ENCODE results near the gene PALM. TPM values are rescaled to one million over a fixed set of nuclear protein-coding genes. Genes with fewer than 3 reads are reported as not detected.

PALM gene
- polyA plus RNA-seq, 1 donor (not counting 4 experiments of a cell fraction or from before 2014, with no cell fraction given): not detected

GRCh38 chr19:795073-795611 lies 86.4 kb downstream of the PALM start:
- Histone ChIP-seq H4K20me1 (ENCODE audit: control insufficient read depth, extremely low read depth, insufficient read depth, low read length) (peaks cover 19% of the 10 kb centered on the region), H3K9me3 (ENCODE audit: control insufficient read depth, low read depth, low read length) (no peaks in the 10 kb centered on the region), H2AFZ (ENCODE audit: control insufficient read depth, low read length) (no peak overlapping the region), H3K79me2 (ENCODE audit: control insufficient read depth, insufficient read depth, low read length) (peaks cover 23% of the 10 kb centered on the region), H3K9ac (ENCODE audit: control insufficient read depth, extremely low read depth, insufficient read depth, low read length) (no peak overlapping the region), H3K36me3 (ENCODE audit: control insufficient read depth in 2 of 2, extremely low read depth in 1 of 2, insufficient read depth in 2 of 2, low read length in 2 of 2) (peaks cover 3 to 14% of the 10 kb centered on the region in 2 experiments), H3K27ac (ENCODE audit: control insufficient read depth, insufficient read depth, low read length) (no peak overlapping the region), H3K4me2 (ENCODE audit: control insufficient read depth, extremely low read depth, insufficient read depth, low read depth, low read length) (no peak overlapping the region), H3K4me1 (ENCODE audit: control insufficient read depth, extremely low read depth, insufficient read depth, low read length) (peaks cover 16% of the 10 kb centered on the region), H3K9me1 (ENCODE audit: control insufficient read depth, extremely low read depth, insufficient read depth, low read length) (no peaks in the 10 kb centered on the region), H3K27me3 (ENCODE audit: control insufficient read depth, extremely low read depth, insufficient read depth, low read length) (no peaks in the 10 kb centered on the region), H3K4me3 (ENCODE audit: control insufficient read depth in 2 of 3, extremely low read depth in 1 of 3, insufficient read depth in 2 of 3, low read depth in 1 of 3, low read length in 3 of 3) (no peak overlapping the region)
- TF ChIP-seq, protein P1, sequence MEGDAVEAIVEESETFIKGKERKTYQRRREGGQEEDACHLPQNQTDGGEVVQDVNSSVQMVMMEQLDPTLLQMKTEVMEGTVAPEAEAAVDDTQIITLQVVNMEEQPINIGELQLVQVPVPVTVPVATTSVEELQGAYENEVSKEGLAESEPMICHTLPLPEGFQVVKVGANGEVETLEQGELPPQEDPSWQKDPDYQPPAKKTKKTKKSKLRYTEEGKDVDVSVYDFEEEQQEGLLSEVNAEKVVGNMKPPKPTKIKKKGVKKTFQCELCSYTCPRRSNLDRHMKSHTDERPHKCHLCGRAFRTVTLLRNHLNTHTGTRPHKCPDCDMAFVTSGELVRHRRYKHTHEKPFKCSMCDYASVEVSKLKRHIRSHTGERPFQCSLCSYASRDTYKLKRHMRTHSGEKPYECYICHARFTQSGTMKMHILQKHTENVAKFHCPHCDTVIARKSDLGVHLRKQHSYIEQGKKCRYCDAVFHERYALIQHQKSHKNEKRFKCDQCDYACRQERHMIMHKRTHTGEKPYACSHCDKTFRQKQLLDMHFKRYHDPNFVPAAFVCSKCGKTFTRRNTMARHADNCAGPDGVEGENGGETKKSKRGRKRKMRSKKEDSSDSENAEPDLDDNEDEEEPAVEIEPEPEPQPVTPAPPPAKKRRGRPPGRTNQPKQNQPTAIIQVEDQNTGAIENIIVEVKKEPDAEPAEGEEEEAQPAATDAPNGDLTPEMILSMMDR (optimal IDR thresholded peaks at IDR 0.05 in 1 of 3, IDR thresholded peaks at IDR 0.05 in 1 of 3, conservative IDR thresholded peaks at IDR 0.05 in 1 of 3; ENCODE audit: extremely low read depth in 1 of 3, insufficient read depth in 2 of 3, low read length in 3 of 3): no peak
- no peak for TF ChIP-seq EZH2 (IDR thresholded peaks at IDR 0.05; ENCODE audit: low read length)
- no peak for FAIRE-seq
- no peak for DNase-seq (ENCODE audit: low read depth, low spot score)
- dilution Hi-C loops (cut with MboI; ENCODE audit: extremely low pct_ligation_motif_present, low sequenced_read_pairs): no loop called here

DNA sequence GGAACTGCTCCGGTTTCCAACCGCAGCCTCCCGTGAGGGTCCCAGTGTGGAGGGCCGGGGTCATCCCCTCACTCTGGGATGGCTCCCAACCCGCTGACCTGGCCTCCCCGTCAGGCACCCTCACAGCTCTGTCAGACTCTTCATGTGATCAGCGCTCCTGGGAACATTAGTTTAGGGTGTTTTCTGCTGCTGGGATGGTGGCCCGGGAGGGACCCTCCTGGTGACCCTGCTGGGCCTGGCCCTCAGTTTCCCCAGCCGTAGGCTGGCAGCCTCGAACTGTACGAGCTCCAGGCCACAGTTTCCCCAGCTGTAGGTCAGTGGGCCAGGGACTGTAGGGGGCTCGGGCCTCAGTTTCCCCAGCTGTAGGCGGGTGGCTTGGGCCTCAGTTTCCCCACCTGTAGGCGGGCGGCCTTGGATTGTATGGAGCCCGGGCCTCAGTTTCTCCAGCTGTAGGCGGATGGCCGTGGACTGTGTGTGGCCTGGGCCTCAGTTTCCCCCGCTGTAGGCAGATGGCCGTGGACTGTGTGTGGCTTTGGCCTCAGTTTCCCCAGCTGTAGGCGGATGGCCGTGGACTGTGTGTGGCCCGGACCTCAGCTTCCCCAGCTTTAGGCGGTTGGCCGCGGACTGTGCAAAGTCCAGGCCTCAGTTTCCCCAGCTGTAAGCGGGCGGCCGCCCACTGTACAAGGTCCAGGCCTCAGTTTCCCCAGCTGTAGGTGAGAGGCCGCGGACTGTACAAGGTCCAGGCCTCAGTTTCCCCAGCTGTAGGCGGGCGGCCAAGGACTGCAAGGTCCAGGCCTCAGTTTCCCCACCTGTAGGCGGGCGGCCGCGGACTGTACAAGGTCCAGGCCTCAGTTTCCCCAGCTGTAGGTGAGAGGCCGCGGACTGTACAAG lies 87.2 kb downstream of the PALM start:
- Histone ChIP-seq H3K4me1 (ENCODE audit: control insufficient read depth, extremely low read depth, insufficient read depth, low read length) (peaks cover 24% of the 10 kb centered on the region), H3K36me3 (ENCODE audit: control insufficient read depth in 2 of 2, extremely low read depth in 1 of 2, insufficient read depth in 2 of 2, low read length in 2 of 2) (peaks cover 7 to 20% of the 10 kb centered on the region in 2 experiments), H3K9me3 (ENCODE audit: control insufficient read depth, low read depth, low read length) (no peaks in the 10 kb centered on the region), H3K27ac (ENCODE audit: control insufficient read depth, insufficient read depth, low read length) (no peak overlapping the region), H3K9me1 (ENCODE audit: control insufficient read depth, extremely low read depth, insufficient read depth, low read length) (no peaks in the 10 kb centered on the region), H3K79me2 (ENCODE audit: control insufficient read depth, insufficient read depth, low read length) (peaks cover 31% of the 10 kb centered on the region), H3K4me2 (ENCODE audit: control insufficient read depth, extremely low read depth, insufficient read depth, low read depth, low read length) (peak overlapping the region; percentile 86), H3K27me3 (ENCODE audit: control insufficient read depth, extremely low read depth, insufficient read depth, low read length) (no peaks in the 10 kb centered on the region), H3K4me3 (ENCODE audit: control insufficient read depth in 2 of 3, extremely low read depth in 1 of 3, insufficient read depth in 2 of 3, low read depth in 1 of 3, low read length in 3 of 3) (peak overlapping the region; percentile 56 to 81 (median 68)), H2AFZ (ENCODE audit: control insufficient read depth, low read length) (no peak overlapping the region), H4K20me1 (ENCODE audit: control insufficient read depth, extremely low read depth, insufficient read depth, low read length) (peaks cover 26% of the 10 kb centered on the region), H3K9ac (ENCODE audit: control insufficient read depth, extremely low read depth, insufficient read depth, low read length) (peak overlapping the region; percentile 86)
- no peak for FAIRE-seq
- DNase-seq (ENCODE audit: low read depth, low spot score): no peak
- no peak for TF ChIP-seq EZH2 (IDR thresholded peaks at IDR 0.05; ENCODE audit: low read length)
- TF ChIP-seq, protein P1 (optimal IDR thresholded peaks at IDR 0.05 in 1 of 3, IDR thresholded peaks at IDR 0.05 in 1 of 3, conservative IDR thresholded peaks at IDR 0.05 in 1 of 3; ENCODE audit: extremely low read depth in 1 of 3, insufficient read depth in 2 of 3, low read length in 3 of 3): no peak
- dilution Hi-C loops (cut with MboI; ENCODE audit: extremely low pct_ligation_motif_present, low sequenced_read_pairs): no loop called here
